ENCODE data around the gene PPCDC.

Gene PPCDC

DNA sequence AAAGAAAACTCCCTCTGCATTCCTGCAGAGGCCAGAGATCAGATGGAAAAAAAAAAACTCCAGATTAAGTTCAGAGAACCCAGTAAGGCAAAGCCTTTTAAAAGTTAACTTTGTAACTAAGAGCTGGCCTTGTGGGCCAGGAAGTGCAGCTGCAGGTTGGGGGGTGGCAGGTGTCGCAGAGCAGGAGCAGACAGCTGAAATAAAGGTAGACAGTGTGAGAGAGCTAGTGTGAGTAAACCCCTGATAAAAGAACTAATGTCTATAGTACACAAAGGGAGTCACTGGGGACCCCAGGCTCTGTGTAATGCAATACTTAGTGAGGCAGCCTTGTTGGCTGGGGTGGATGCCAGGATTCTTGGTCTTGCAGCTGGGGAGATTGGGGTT, 42.1 kb downstream of the PPCDC start:
- H3K4me3 ChIP-seq (ENCODE audit: low read depth, low read length): no peak overlapping the region
- in situ Hi-C loops (cut with HindIII; ENCODE audit: low sequenced_read_pairs): no loop called here
- TF ChIP-seq, protein P1, sequence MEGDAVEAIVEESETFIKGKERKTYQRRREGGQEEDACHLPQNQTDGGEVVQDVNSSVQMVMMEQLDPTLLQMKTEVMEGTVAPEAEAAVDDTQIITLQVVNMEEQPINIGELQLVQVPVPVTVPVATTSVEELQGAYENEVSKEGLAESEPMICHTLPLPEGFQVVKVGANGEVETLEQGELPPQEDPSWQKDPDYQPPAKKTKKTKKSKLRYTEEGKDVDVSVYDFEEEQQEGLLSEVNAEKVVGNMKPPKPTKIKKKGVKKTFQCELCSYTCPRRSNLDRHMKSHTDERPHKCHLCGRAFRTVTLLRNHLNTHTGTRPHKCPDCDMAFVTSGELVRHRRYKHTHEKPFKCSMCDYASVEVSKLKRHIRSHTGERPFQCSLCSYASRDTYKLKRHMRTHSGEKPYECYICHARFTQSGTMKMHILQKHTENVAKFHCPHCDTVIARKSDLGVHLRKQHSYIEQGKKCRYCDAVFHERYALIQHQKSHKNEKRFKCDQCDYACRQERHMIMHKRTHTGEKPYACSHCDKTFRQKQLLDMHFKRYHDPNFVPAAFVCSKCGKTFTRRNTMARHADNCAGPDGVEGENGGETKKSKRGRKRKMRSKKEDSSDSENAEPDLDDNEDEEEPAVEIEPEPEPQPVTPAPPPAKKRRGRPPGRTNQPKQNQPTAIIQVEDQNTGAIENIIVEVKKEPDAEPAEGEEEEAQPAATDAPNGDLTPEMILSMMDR (IDR thresholded peaks at IDR 0.05; ENCODE audit: low read depth, low read length, missing control alignments): no peak
- DNase-seq (ENCODE audit: low read depth): no peak

DNA sequence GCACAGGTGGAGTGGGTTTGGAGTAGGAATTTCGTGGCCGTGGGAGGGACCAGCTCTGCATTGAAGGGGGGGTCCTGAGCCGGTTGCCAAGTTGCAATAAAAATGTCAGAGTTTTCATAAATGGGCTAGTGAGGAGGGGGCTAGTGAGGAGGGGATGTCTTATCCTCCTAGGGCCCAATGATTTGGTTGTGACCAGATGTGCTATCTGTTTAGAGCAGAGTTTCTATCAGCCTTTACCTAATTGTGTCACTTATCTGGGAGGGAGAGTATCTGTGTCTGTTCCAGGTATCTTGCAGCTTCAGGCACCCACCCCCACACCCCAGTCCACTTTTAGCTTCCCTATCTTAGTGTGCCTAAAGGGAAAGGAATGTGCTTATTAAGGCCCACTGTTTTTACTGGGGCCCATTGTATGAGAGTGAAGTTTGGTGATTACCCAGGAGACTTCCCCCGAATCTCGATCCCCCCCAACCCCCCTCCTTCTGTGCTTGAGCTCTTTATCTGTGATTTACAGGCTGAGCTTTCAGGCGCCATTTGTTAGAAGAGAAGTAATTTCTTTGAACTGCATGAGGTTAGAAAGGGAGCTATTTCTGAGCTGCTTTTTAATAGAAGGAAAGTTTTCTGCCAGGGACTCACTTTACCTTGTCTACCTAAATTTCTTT, 42.6 kb downstream of the PPCDC start:
- DNase-seq (ENCODE audit: low read depth): no peak
- no peak overlapping the region for H3K4me3 ChIP-seq (ENCODE audit: low read depth, low read length)
- in situ Hi-C loops (cut with HindIII; ENCODE audit: low sequenced_read_pairs): no loop called here
- TF ChIP-seq, protein P1 (IDR thresholded peaks at IDR 0.05; ENCODE audit: low read depth, low read length, missing control alignments): no peak

GRCh38 chr15:75067123-75067830, 43.9 kb downstream of the PPCDC start:
- in situ Hi-C loops (cut with HindIII; ENCODE audit: low sequenced_read_pairs): no loop called here
- H3K4me3 ChIP-seq (ENCODE audit: low read depth, low read length): no peak overlapping the region
- TF ChIP-seq, protein P1 (IDR thresholded peaks at IDR 0.05; ENCODE audit: low read depth, low read length, missing control alignments): no peak
- no peak for DNase-seq (ENCODE audit: low read depth)

- DNase-seq (ENCODE audit: low read depth): no peak
- TF ChIP-seq, protein P1 (IDR thresholded peaks at IDR 0.05; ENCODE audit: low read depth, low read length, missing control alignments): no peak
- no peak overlapping the region for H3K4me3 ChIP-seq (ENCODE audit: low read depth, low read length)
- in situ Hi-C loops (cut with HindIII; ENCODE audit: low sequenced_read_pairs): no loop called here
These were observed 45.4 kb downstream of the PPCDC start for GRCh38 chr15:75068748-75069147.

DNA sequence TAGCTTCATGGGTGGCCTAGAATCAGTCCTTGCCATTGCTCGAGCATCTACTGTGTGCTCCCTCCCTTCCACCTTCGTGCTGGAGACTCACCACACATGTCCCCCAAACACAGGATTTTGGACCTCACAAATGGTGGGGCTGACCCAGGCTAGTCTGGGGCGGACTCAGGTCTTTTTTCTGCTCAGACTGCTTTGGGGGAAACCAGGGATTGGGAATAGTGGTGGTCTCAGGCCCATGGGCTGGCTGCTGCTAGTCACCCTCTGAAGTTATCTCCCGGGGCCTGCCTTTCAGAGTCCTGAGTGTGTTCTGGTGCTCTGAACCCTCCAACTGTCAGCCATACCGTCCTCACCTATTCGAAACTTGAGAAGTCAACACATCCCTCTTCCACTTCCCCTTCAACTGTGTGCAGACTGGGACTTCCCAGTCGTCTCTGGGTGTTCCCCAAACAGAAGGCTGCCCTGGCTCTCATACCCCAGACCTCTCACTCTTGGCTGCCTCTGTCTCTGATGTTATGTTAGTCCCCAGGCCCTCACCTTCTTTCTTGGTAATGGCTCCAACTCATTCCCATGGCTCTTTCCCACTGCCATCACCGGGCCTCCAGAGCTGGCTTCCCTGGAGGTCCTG, 46.0 kb downstream of the PPCDC start:
- DNase-seq (ENCODE audit: low read depth): no peak
- H3K4me3 ChIP-seq (ENCODE audit: low read depth, low read length): no peak overlapping the region
- TF ChIP-seq, protein P1 (IDR thresholded peaks at IDR 0.05; ENCODE audit: low read depth, low read length, missing control alignments): no peak
- in situ Hi-C loops (cut with HindIII; ENCODE audit: low sequenced_read_pairs): no loop called here

DNA sequence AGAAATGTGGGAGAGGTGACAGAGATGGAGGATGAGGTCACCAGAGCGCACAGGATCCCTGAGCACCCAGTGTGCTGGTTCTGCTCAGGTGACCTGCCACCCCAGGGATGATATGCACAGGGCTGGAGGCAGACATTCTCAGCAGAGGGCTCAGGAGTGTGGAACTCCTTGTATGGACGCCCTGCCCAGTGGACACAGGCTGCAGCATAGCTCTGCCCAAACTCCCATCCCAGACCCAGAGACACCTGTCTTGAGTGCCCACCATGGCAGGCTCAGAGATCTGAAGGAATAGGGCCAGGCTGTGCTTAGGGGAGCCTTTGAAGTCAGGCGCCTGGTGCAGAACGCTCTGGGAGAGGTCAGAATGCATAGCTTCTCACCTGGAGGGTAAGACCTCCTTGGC, 47.3 kb downstream of the PPCDC start:
- TF ChIP-seq, protein P1 (IDR thresholded peaks at IDR 0.05; ENCODE audit: low read depth, low read length, missing control alignments): no peak
- no peak for DNase-seq (ENCODE audit: low read depth)
- in situ Hi-C loops (cut with HindIII; ENCODE audit: low sequenced_read_pairs): no loop called here

More for the DNA sequence above, 47.3 kb downstream of the PPCDC start:
- no peak overlapping the region for H3K4me3 ChIP-seq (ENCODE audit: low read depth, low read length)

Measured in astrocyte of the cerebellum (primary cell).